H1 (cell line): ENCODE data around the gene DYNC1H1. TPM values are rescaled to one million over a fixed set of nuclear protein-coding genes. Genes with fewer than 3 reads are reported as not detected.

Source experiments
- CTCF ChIA-PET: fragments of 300-600 bp; sonication (Branson Sonifier 250); formaldehyde crosslinking; loops from one replicate; lab custom pipeline; 2021; ENCODE audit not compliant: partially characterized antibody; lab: Charles Lee
- POLR2A ChIA-PET: fragments of 300-600 bp; sonication (Branson Sonifier 250); formaldehyde crosslinking; loops from one replicate; lab custom pipeline; 2021; ENCODE audit warnings: inconsistent platforms; ENCODE audit not compliant: partially characterized antibody; lab: Charles Lee
- DNase-seq, 2 experiments: peaks; one replicate each; pipeline versions ENCODE4 v3.0.0 to v3.0.0-alpha.2; 2010 to 2022; ENCODE audit warnings: low spot score in 2 of 2, low read depth in 1 of 2, mixed read lengths in 1 of 2
- FAIRE-seq: peaks from 2 replicates; lab custom pipeline; 2011; peaks lifted over from hg19 to GRCh38; lab: Jason Lieb, UNC
- H2AFZ ChIP-seq: 2 replicates; pipeline ENCODE4 v1.8.1; 2012; ENCODE audit warnings: low read length, inconsistent platforms
- H2AK5ac ChIP-seq: 2 replicates; pipeline ENCODE4 v1.6.1; 2013; ENCODE audit warnings: low read depth, low read length
- H2BK120ac ChIP-seq: replicated peaks from 2 replicates; pipeline ENCODE3; 2013; ENCODE audit warnings: low read depth, low read length, inconsistent platforms
- H2BK12ac ChIP-seq: 2 replicates; pipeline ENCODE4 v1.6.1; 2013; ENCODE audit warnings: low read depth, low read length
- H2BK15ac ChIP-seq: 2 replicates; pipeline ENCODE4 v1.6.1; 2013; ENCODE audit warnings: low read length
- H2BK20ac ChIP-seq: 2 replicates; pipeline ENCODE4 v1.6.1; 2013; ENCODE audit warnings: low read length
- H2BK5ac ChIP-seq: 2 replicates; pipeline ENCODE4 v1.6.1; 2013; ENCODE audit warnings: low read depth, low read length
- H3K14ac ChIP-seq: 2 replicates; pipeline ENCODE4 v1.6.1; 2013; ENCODE audit warnings: inconsistent platforms; ENCODE audit not compliant: insufficient read length
- H3K18ac ChIP-seq: 2 replicates; pipeline ENCODE4 v1.6.1; 2013; ENCODE audit warnings: low read length; ENCODE audit errors: extremely low read depth
- H3K23ac ChIP-seq: 2 replicates; pipeline ENCODE4 v1.6.1; 2013; ENCODE audit warnings: inconsistent platforms; ENCODE audit not compliant: insufficient read length
- H3K23me2 ChIP-seq: 2 replicates; pipeline ENCODE4 v1.6.1; 2013; ENCODE audit warnings: low read depth, low read length
- H3K27ac ChIP-seq: 2 replicates; pipeline ENCODE4 v1.6.1; 2011; ENCODE audit warnings: low read depth, low read length, inconsistent platforms
- H3K27me3 ChIP-seq, 4 experiments: replicated peaks in 1 of 4; 1 replicate in 1 of 4; 2 replicates in 3 of 4; pipeline versions ENCODE4 v1.6.1 to v1.8.1; 2011 to 2013; ENCODE audit warnings: low read length in 3 of 4, mild to moderate bottlenecking in 3 of 4, inconsistent platforms in 2 of 4, mixed read lengths in 2 of 4, moderate library complexity in 1 of 4; ENCODE audit not compliant: control insufficient read depth in 3 of 4, insufficient read depth in 3 of 4; ENCODE audit errors: extremely low read depth in 1 of 4
- H3K36me3 ChIP-seq, 4 experiments: 2 replicates each; pipeline versions ENCODE4 v1.6.1 to v1.8.1; 2011 to 2013; ENCODE audit warnings: mild to moderate bottlenecking in 4 of 4, low read length in 3 of 4, moderate library complexity in 2 of 4, control low read depth in 1 of 4, inconsistent platforms in 1 of 4; ENCODE audit not compliant: insufficient read depth in 4 of 4, control insufficient read depth in 2 of 4
- H3K4ac ChIP-seq: replicated peaks from 2 replicates; pipeline ENCODE3; 2013; ENCODE audit warnings: low read length, low read depth, mixed read lengths, inconsistent platforms; ENCODE audit not compliant: insufficient read length
- H3K4me1 ChIP-seq, 4 experiments: replicated peaks in 1 of 4; 1 replicate in 1 of 4; 2 replicates in 3 of 4; pipeline versions ENCODE4 v1.6.1 to v1.8.1; 2011 to 2013; ENCODE audit warnings: low read length in 3 of 4, inconsistent platforms in 2 of 4, mixed read lengths in 1 of 4; ENCODE audit not compliant: insufficient read depth in 4 of 4, control insufficient read depth in 3 of 4
- H3K4me2 ChIP-seq, 2 experiments: 2 replicates each; pipeline versions ENCODE4 v1.6.1 to v1.8.1; 2011 to 2013; ENCODE audit warnings: low read depth in 2 of 2, low read length in 2 of 2, control low read depth in 1 of 2, inconsistent platforms in 1 of 2, mild to moderate bottlenecking in 1 of 2; ENCODE audit not compliant: insufficient read depth in 1 of 2
- H3K4me3 ChIP-seq, 4 experiments: fragments of 200-600, 300-600 bp in 1 of 4; sonication (generic), shearing (Covaris generic), sonication (Bioruptor Twin) in 1 of 4; 2 replicates each; pipeline versions ENCODE4 v1.5.1 to v1.8.1; 2011 to 2016; ENCODE audit warnings: low read length in 4 of 4, low read depth in 3 of 4, control low read depth in 2 of 4, inconsistent platforms in 2 of 4, mild to moderate bottlenecking in 2 of 4, mixed read lengths in 1 of 4, moderate library complexity in 1 of 4; ENCODE audit not compliant: insufficient read depth in 2 of 4; ENCODE audit errors: extremely low read depth in 1 of 4
- H3K56ac ChIP-seq: replicated peaks from 2 replicates; pipeline ENCODE3; 2013; ENCODE audit warnings: low read depth, mild to moderate bottlenecking, mixed read lengths, low read length, inconsistent platforms; ENCODE audit not compliant: insufficient read length
- H3K79me1 ChIP-seq: 2 replicates; pipeline ENCODE4 v1.6.1; 2013; ENCODE audit warnings: low read depth, low read length, control low read depth
- H3K79me2 ChIP-seq, 2 experiments: 2 replicates each; pipeline versions ENCODE4 v1.6.1 to v1.8.1; 2012 to 2013; ENCODE audit warnings: low read length in 2 of 2, mild to moderate bottlenecking in 2 of 2, inconsistent platforms in 1 of 2; ENCODE audit not compliant: insufficient read depth in 2 of 2, control insufficient read depth in 1 of 2
- H3K9ac ChIP-seq, 4 experiments: replicated peaks in 1 of 4; 1 replicate in 1 of 4; 2 replicates in 3 of 4; pipeline versions ENCODE4 v1.6.1 to v1.8.1; 2011 to 2013; ENCODE audit warnings: low read depth in 3 of 4, low read length in 3 of 4, control low read depth in 2 of 4, mild to moderate bottlenecking in 2 of 4, moderate library complexity in 2 of 4, inconsistent platforms in 1 of 4; ENCODE audit errors: extremely low read depth in 1 of 4
- H3K9me3 ChIP-seq, 2 experiments: 2 replicates each; pipeline versions ENCODE4 v1.6.1 to v1.8.1; 2012 to 2013; ENCODE audit warnings: mild to moderate bottlenecking in 2 of 2, moderate library complexity in 2 of 2, control low read depth in 1 of 2, inconsistent platforms in 1 of 2, low read depth in 1 of 2, low read length in 1 of 2, mixed read lengths in 1 of 2; ENCODE audit not compliant: insufficient read depth in 2 of 2
- H4K20me1 ChIP-seq, 2 experiments: replicated peaks in 1 of 2; 2 replicates each; pipeline versions ENCODE3 to v1.8.1; 2011 to 2013; ENCODE audit warnings: inconsistent platforms in 2 of 2, low read length in 2 of 2, mild to moderate bottlenecking in 1 of 2; ENCODE audit not compliant: insufficient read depth in 2 of 2, control insufficient read depth in 1 of 2
- H4K5ac ChIP-seq: 2 replicates; pipeline ENCODE4 v1.6.1; 2013; ENCODE audit warnings: low read length, low read depth, mixed read lengths, inconsistent platforms; ENCODE audit not compliant: insufficient read length
- H4K8ac ChIP-seq: 2 replicates; pipeline ENCODE4 v1.8.0; 2013; ENCODE audit warnings: mild to moderate bottlenecking, moderate library complexity, low read length, inconsistent platforms; ENCODE audit not compliant: insufficient read depth; ENCODE audit errors: extremely low read depth
- H4K91ac ChIP-seq: replicated peaks from 2 replicates; pipeline ENCODE3; 2013; ENCODE audit warnings: low read length, mixed read lengths, inconsistent platforms; ENCODE audit not compliant: insufficient read length
- CREB1 ChIP-seq: IDR thresholded peaks from 2 replicates; pipeline ENCODE4 v1.6.1; 2012; ENCODE audit warnings: inconsistent platforms
- CTCF ChIP-seq, 3 experiments: IDR thresholded peaks; 1 replicate in 2 of 3; 2 replicates in 1 of 3; pipeline versions ENCODE4 v1.5.1 to v1.6.1; 2011; ENCODE audit warnings: low read length in 3 of 3, mild to moderate bottlenecking in 3 of 3, inconsistent platforms in 2 of 3, low read depth in 1 of 3, moderate library complexity in 1 of 3; ENCODE audit not compliant: insufficient read depth in 1 of 3; ENCODE audit errors: control extremely low read depth in 1 of 3
- EGR1 ChIP-seq: IDR thresholded peaks from 2 replicates; pipeline ENCODE4 v1.6.1; 2011; ENCODE audit warnings: low read depth, low read length, borderline replicate concordance
- RXRA ChIP-seq: IDR thresholded peaks from 2 replicates; pipeline ENCODE4 v1.6.1; 2011; ENCODE audit warnings: low read depth, mild to moderate bottlenecking, low read length, moderate library complexity; ENCODE audit not compliant: insufficient read depth
- SP2 ChIP-seq: IDR thresholded peaks from 2 replicates; pipeline ENCODE4 v1.6.1; 2012; ENCODE audit warnings: mild to moderate bottlenecking, low read length, inconsistent platforms
- SUZ12 ChIP-seq: fragments of 200-600 bp; sonication (generic); IDR thresholded peaks from 2 replicates; pipeline ENCODE4 v1.6.1; 2012; ENCODE audit warnings: mild to moderate bottlenecking, inconsistent platforms, low read length, moderate library complexity, mixed read lengths
- TAF7 ChIP-seq: optimal IDR thresholded peaks from 2 replicates; pipeline ENCODE3; 2011; ENCODE audit warnings: low read depth, mild to moderate bottlenecking, inconsistent platforms, low read length, moderate library complexity, borderline replicate concordance
- TBP ChIP-seq: IDR thresholded peaks from 2 replicates; pipeline ENCODE4 v1.6.1; 2011; ENCODE audit warnings: low read depth, low read length, improper control_type of control experiment
- ZNF274 ChIP-seq: IDR thresholded peaks from 2 replicates; pipeline ENCODE4 v1.7.0; 2012; ENCODE audit warnings: low read length, borderline replicate concordance; ENCODE audit errors: extremely low read depth
- WGBS, 2 experiments: shearing (Covaris generic) in 1 of 2; methylation state at CpG; one replicate each; pipeline versions ENCODE4 v1.1.6 to v1.1.7; 2013 to 2015; ENCODE audit warnings: low lambda C conversion rate in 2 of 2, mixed read lengths in 2 of 2, inconsistent platforms in 1 of 2, low coverage in 1 of 2, missing lambda C conversion rate in 1 of 2; ENCODE audit not compliant: insufficient replicate concordance in 2 of 2, insufficient coverage in 1 of 2, insufficient read length in 1 of 2; ENCODE audit errors: extremely low coverage in 1 of 2, missing lambda C conversion rate in 1 of 2; 5-methylcytosine and 5-hydroxymethylcytosine counted together
- polyA plus RNA-seq, 7 experiments: library from polyadenylated mRNA; depleted of rRNA in 3 of 7; stranded (reverse) in 5 of 7; unstranded in 2 of 7; fragments of >200 nt in 5 of 7; fragments of 200-250 nt in 2 of 7; gene quantifications; 1 replicate in 5 of 7; 2 replicates in 1 of 7; 4 replicates in 1 of 7; pipeline versions ENCODE4 v1.2.1 to v1.2.3, GENCODE V29; 2011 to 2013; ENCODE audit warnings: missing spikeins in 2 of 7, mixed read lengths in 2 of 7
- total RNA-seq: library from RNA; stranded (reverse); fragmentation: NEBNext Ultra II Directional; extraction: Animal tissue kit (Norgen Biotek cat#: 25700); gene quantifications from 2 replicates; pipeline ENCODE4 v1.2.1, GENCODE V29; 2021

The DYNC1H1 gene
- total and polyA plus RNA-seq, 2 of the 8 experiments (the other 6 are each of a cell fraction or from before 2014, with no cell fraction given), result 238 to 387 TPM

- no peak overlapping the region for H2BK20ac ChIP-seq
- WGBS, 2 experiments, result 89% methylated on average over 10 of the region's 10 CpGs; no CpG with 5 or more reads in 1 of the 2 experiments
- no peaks in the 10 kb centered on the region for H4K20me1 ChIP-seq
- H2BK12ac ChIP-seq, result no peak overlapping the region
- TF ChIP-seq CREB1 (no peak), TAF7 (no peak), ZNF274 (no peak), RXRA (no peak), SP2 (no peak), CTCF (IDR thresholded peaks at IDR 0.05; ENCODE audit: control extremely low read depth in 1 of 3, insufficient read depth in 1 of 3, low read depth in 1 of 3, low read length in 3 of 3) (no peak), SUZ12 (no peak), TBP (no peak), EGR1 (no peak)
- H3K9me3 ChIP-seq, result no peaks in the 10 kb centered on the region
- H2AFZ ChIP-seq, result no peak overlapping the region
- no peak overlapping the region for H2BK15ac ChIP-seq
- H3K4me2 ChIP-seq, result no peak overlapping the region
- H3K4ac ChIP-seq, result no peak overlapping the region
- no peaks in the 10 kb centered on the region for H3K27me3 ChIP-seq
- no peak overlapping the region for H3K23ac ChIP-seq
- no peak overlapping the region for H3K18ac ChIP-seq
- CTCF ChIA-PET, result interaction anchor here (1.9 kb wide), 1 partner anchor 25 kb away, joined by 5 read pairs; no protein-coding TSS in a partner anchor
- no peak overlapping the region for H2AK5ac ChIP-seq
- no peaks in the 10 kb centered on the region for H3K4me1 ChIP-seq
- H3K36me3 ChIP-seq, result no peaks in the 10 kb centered on the region
- H4K5ac ChIP-seq, result no peak overlapping the region
- POLR2A ChIA-PET, result no interaction called here
- H3K14ac ChIP-seq, result no peak overlapping the region
- H4K8ac ChIP-seq, result no peak overlapping the region
- H4K91ac ChIP-seq, result no peak overlapping the region
- FAIRE-seq (no peak), DNase-seq (no peak)
- H3K79me2 ChIP-seq, result no peaks in the 10 kb centered on the region
- H3K4me3 ChIP-seq, result no peak overlapping the region
- no peak overlapping the region for H2BK5ac ChIP-seq
- H3K27ac ChIP-seq, result no peak overlapping the region
- no peaks in the 10 kb centered on the region for H3K23me2 ChIP-seq
- no peak overlapping the region for H3K9ac ChIP-seq
- H2BK120ac ChIP-seq, result no peak overlapping the region
- H3K79me1 ChIP-seq, result no peaks in the 10 kb centered on the region
- peak overlapping the region; percentile 25 for H3K56ac ChIP-seq
Observed at GRCh38 chr14:102071283-102071998, 107.1 kb downstream of the DYNC1H1 start.
